Tibial nerve (tissue), 4 donors: ENCODE results near the gene DNAJC15.

ENCODE experiments used
- EP300 ChIP-seq, 2 donors: sonication (generic); formaldehyde crosslinking; IDR thresholded peaks; one replicate each; pipeline ENCODE4 v1.6.1; 2017; ENCODE audit warnings: antibody characterized with exemption in 2 of 2, mild to moderate bottlenecking in 1 of 2
- POLR2A ChIP-seq, 2 donors: fragments of 450-650 bp; IDR thresholded peaks; one replicate each; pipeline ENCODE4 v1.6.1; 2017; ENCODE audit warnings: antibody characterized with exemption in 2 of 2, mild to moderate bottlenecking in 2 of 2, moderate library complexity in 2 of 2
- TF ChIP-seq, protein P1 (sequence below), 5 experiments: fragments of 200-600 bp in 3 of 5; fragments of 450-650 bp in 2 of 5; sonication (generic) in 3 of 5; IDR thresholded peaks; one replicate each; pipeline ENCODE4 v1.5.1; 2016 to 2019; ENCODE audit warnings: antibody characterized with exemption in 5 of 5, mild to moderate bottlenecking in 3 of 5, moderate library complexity in 2 of 5

DNA sequence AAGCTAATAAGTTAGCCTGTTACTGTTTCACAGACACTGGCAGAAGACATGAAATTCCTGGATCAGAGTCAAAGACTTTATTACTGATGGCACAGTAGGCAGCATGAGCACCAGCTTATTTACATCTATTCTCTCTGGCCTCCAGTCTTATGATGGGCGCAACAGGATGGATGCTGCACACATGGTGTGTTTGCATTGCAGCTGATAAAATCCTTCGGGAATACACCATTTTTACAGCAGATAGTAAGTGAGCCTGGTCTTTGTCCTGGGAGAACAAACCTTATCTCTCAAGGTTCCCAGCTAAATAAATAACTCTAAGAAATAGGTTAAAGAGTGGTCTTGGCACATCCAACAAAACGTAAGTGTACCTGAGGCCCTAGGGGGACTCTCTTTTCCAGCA is 47.3 kb upstream of the DNAJC15 start:
- TF ChIP-seq, protein P1, sequence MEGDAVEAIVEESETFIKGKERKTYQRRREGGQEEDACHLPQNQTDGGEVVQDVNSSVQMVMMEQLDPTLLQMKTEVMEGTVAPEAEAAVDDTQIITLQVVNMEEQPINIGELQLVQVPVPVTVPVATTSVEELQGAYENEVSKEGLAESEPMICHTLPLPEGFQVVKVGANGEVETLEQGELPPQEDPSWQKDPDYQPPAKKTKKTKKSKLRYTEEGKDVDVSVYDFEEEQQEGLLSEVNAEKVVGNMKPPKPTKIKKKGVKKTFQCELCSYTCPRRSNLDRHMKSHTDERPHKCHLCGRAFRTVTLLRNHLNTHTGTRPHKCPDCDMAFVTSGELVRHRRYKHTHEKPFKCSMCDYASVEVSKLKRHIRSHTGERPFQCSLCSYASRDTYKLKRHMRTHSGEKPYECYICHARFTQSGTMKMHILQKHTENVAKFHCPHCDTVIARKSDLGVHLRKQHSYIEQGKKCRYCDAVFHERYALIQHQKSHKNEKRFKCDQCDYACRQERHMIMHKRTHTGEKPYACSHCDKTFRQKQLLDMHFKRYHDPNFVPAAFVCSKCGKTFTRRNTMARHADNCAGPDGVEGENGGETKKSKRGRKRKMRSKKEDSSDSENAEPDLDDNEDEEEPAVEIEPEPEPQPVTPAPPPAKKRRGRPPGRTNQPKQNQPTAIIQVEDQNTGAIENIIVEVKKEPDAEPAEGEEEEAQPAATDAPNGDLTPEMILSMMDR (IDR thresholded peaks at IDR 0.05): no peak
- no peak for TF ChIP-seq POLR2A (IDR thresholded peaks at IDR 0.05)
- TF ChIP-seq EP300 (IDR thresholded peaks at IDR 0.05): no peak
